ENCODE measurements around the gene CLSTN1. TPM values are rescaled to one million over a fixed set of nuclear protein-coding genes. Genes with fewer than 3 reads are reported as not detected.

The CLSTN1 gene
- total RNA-seq, 1 experiment from 2014 or later, result 143 TPM

DNA sequence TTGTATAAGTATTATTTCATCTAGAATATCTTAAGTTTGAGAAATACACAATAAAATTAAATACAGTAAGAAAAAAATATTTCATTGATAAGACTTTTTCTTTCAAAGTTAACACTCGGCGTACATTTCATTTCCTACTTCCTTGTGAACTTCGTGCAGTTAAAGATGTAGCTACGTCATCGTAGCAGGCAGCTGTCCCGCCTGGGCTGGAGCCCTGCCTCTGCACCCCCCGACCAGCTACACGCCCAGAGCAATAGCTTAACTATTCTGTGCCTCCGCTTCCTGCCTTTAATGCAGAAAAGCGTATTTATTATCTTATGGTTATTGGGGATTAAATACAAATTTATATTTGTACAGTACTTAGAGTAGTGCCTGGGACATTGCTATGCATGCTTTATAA lies 53.5 kb downstream of the CLSTN1 start:
- Histone ChIP-seq H3K27ac (ENCODE audit: low read length) (no peak overlapping the region), H3K4me1 (ENCODE audit: control insufficient read depth, insufficient read depth, low read length) (peaks cover 11% of the 10 kb centered on the region), H3K4me3 (ENCODE audit: low read depth in 2 of 2, low read length in 2 of 2) (no peak overlapping the region), H3K27me3 (ENCODE audit: control insufficient read depth, insufficient read depth, low read length) (no peaks in the 10 kb centered on the region), H3K9me3 (ENCODE audit: control insufficient read depth, insufficient read depth, low read depth, low read length) (no peaks in the 10 kb centered on the region), H3K36me3 (ENCODE audit: control insufficient read depth, insufficient read depth, low read length) (no peaks in the 10 kb centered on the region)
- no peak for TF ChIP-seq TCF7L2 (IDR thresholded peaks at IDR 0.05; ENCODE audit: low read depth, low read length)
- no peak for TF ChIP-seq REST (IDR thresholded peaks at IDR 0.05; ENCODE audit: insufficient read depth in 1 of 2, low read depth in 2 of 2, low read length in 1 of 2)
- TF ChIP-seq POLR2AphosphoS5 (IDR thresholded peaks at IDR 0.05; ENCODE audit: low read depth, low read length), result no peak
- TF ChIP-seq CTCF (IDR thresholded peaks at IDR 0.05), result no peak
- TF ChIP-seq SIN3A (IDR thresholded peaks at IDR 0.05; ENCODE audit: borderline replicate concordance, insufficient read depth, low read depth, low read length), result no peak
- POLR2A ChIA-PET, result no interaction called here
- in situ Hi-C loops (cut with HindIII; ENCODE audit: low pct_unique_long_range_greater_than_20kb, low sequenced_read_pairs) (no loop called here), intact Hi-C loops (cut with micrococcal nuclease; ENCODE audit: unreplicated experiment) (no loop called here)
- ATAC-seq (no peak), DNase-seq (ENCODE audit: low read depth, low spot score) (no peak)
- BruUV-seq (replicated peaks), result no TSS peak
- CTCF ChIA-PET, result no interaction called here

DNA sequence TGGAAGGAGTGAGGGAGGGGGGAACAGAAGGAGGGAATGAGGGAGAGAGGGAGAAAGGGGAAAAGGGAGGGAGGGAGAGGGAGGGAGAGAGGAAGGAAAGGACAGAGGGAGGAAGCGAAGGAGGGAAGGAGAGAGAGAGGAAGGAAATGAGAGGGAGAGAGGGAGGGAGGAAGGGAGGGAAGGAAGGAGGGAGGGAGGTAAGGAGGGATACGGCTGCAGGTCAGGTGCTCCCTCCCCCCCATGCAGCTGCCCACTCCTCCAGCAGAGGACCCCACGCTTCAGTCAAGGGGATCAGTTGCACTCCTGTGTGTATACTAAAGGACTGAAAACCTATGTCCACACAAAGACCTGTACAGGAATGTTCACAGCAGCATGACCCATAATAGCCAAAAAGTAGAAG lies 54.8 kb downstream of the CLSTN1 start:
- H3K9me3 ChIP-seq (ENCODE audit: control insufficient read depth, insufficient read depth, low read depth, low read length), result no peaks in the 10 kb centered on the region
- no TSS peak for BruUV-seq (replicated peaks)
- no peak overlapping the region for H3K4me3 ChIP-seq (ENCODE audit: low read depth in 2 of 2, low read length in 2 of 2)
- CTCF ChIA-PET, result no interaction called here
- DNase-seq (ENCODE audit: low read depth, low spot score), result no peak
- in situ Hi-C loops (cut with HindIII; ENCODE audit: low pct_unique_long_range_greater_than_20kb, low sequenced_read_pairs), result no loop called here
- H3K27ac ChIP-seq (ENCODE audit: low read length), result no peak overlapping the region
- POLR2A ChIA-PET, result no interaction called here
- TF ChIP-seq TCF7L2 (IDR thresholded peaks at IDR 0.05; ENCODE audit: low read depth, low read length), result no peak
- TF ChIP-seq SIN3A (IDR thresholded peaks at IDR 0.05; ENCODE audit: borderline replicate concordance, insufficient read depth, low read depth, low read length), result no peak
- TF ChIP-seq CTCF (IDR thresholded peaks at IDR 0.05), result no peak
- no peak for TF ChIP-seq REST (IDR thresholded peaks at IDR 0.05; ENCODE audit: insufficient read depth in 1 of 2, low read depth in 2 of 2, low read length in 1 of 2)
- no peak for TF ChIP-seq POLR2AphosphoS5 (IDR thresholded peaks at IDR 0.05; ENCODE audit: low read depth, low read length)
- no peak for ATAC-seq
- H3K27me3 ChIP-seq (ENCODE audit: control insufficient read depth, insufficient read depth, low read length), result no peaks in the 10 kb centered on the region
- H3K36me3 ChIP-seq (ENCODE audit: control insufficient read depth, insufficient read depth, low read length), result no peaks in the 10 kb centered on the region
- intact Hi-C loops (cut with micrococcal nuclease; ENCODE audit: unreplicated experiment), result no loop called here
- H3K4me1 ChIP-seq (ENCODE audit: control insufficient read depth, insufficient read depth, low read length), result peaks cover 11% of the 10 kb centered on the region
